Naive thymus-derived CD4-positive, alpha-beta T cell (primary cell): ENCODE results near the gene NIT1. TPM values are rescaled to one million over a fixed set of nuclear protein-coding genes. Genes with fewer than 3 reads are reported as not detected.
"Not testable (repeated sequence)": the region's sequence is repeated elsewhere in the genome, so short reads cannot be mapped to it uniquely, and the experiment has no call there.

Source experiments
- ATAC-seq: fragments of 150-1000 bp; cut with Tn5 transposase; 2 replicates; pipeline ENCODE4 v1.10.0; 2021; ENCODE audit warnings: mild to moderate bottlenecking, moderate library complexity
- CTCF ChIA-PET: fragments of 350-600 bp; sonication (Branson Sonifier 250); formaldehyde crosslinking; loops from one replicate; lab custom pipeline; 2021; ENCODE audit warnings: antibody characterized with exemption; lab: Charles Lee
- POLR2A ChIA-PET: fragments of 350-600 bp; sonication (Branson Sonifier 250); formaldehyde crosslinking; loops from one replicate; lab custom pipeline; 2021; ENCODE audit warnings: antibody characterized with exemption, inconsistent platforms; lab: Charles Lee
- DNase-seq, 9 donors: peaks; one replicate each; pipeline versions ENCODE4 v3.0.0 to v3.0.0-alpha.2; 2020 to 2022; ENCODE audit warnings: mixed read lengths in 1 of 9
- H3K27ac ChIP-seq: one replicate; pipeline ENCODE4 v1.7.0; 2013; ENCODE audit warnings: mild to moderate bottlenecking, low read depth, low read length, moderate library complexity
- H3K27me3 ChIP-seq, 2 donors: one replicate each; pipeline ENCODE4 v1.7.0; 2013; ENCODE audit warnings: low read length in 2 of 2, mild to moderate bottlenecking in 2 of 2, moderate library complexity in 2 of 2; ENCODE audit not compliant: control insufficient read depth in 2 of 2, insufficient read depth in 2 of 2
- H3K36me3 ChIP-seq, 3 experiments: 1 replicate in 2 of 3; 2 replicates in 1 of 3; pipeline ENCODE4 v1.7.0; 2013; ENCODE audit warnings: low read length in 3 of 3, mild to moderate bottlenecking in 3 of 3, moderate library complexity in 1 of 3; ENCODE audit not compliant: insufficient read depth in 3 of 3, control insufficient read depth in 2 of 3
- H3K4me1 ChIP-seq, 2 donors: one replicate each; pipeline ENCODE4 v1.7.0; 2013; ENCODE audit warnings: low read length in 2 of 2, mild to moderate bottlenecking in 2 of 2, moderate library complexity in 1 of 2; ENCODE audit not compliant: control insufficient read depth in 2 of 2, insufficient read depth in 2 of 2
- H3K4me3 ChIP-seq: 2 replicates; pipeline ENCODE4 v1.7.0; 2013; ENCODE audit warnings: mild to moderate bottlenecking, low read length
- H3K9me3 ChIP-seq, 3 experiments: 1 replicate in 2 of 3; 2 replicates in 1 of 3; pipeline ENCODE4 v1.7.0; 2013; ENCODE audit warnings: low read length in 3 of 3; ENCODE audit not compliant: control insufficient read depth in 2 of 3
- H3K27ac Mint-ChIP-seq, 9 donors: one replicate each; pipeline ENCODE4 v1.8.0; 2020 to 2022; ENCODE audit warnings: mixed read lengths in 9 of 9, mild to moderate bottlenecking in 8 of 9, moderate library complexity in 5 of 9, inconsistent platforms in 2 of 9
- H3K27me3 Mint-ChIP-seq, 5 donors: one replicate each; pipeline ENCODE4 v1.8.0; 2021 to 2022; ENCODE audit warnings: mixed read lengths in 5 of 5, mild to moderate bottlenecking in 1 of 5
- H3K36me3 Mint-ChIP-seq, 5 donors: one replicate each; pipeline ENCODE4 v1.8.0; 2020 to 2022; ENCODE audit warnings: mixed read lengths in 5 of 5, mild to moderate bottlenecking in 3 of 5, inconsistent platforms in 1 of 5
- H3K4me1 Mint-ChIP-seq, 7 donors: one replicate each; pipeline ENCODE4 v1.8.0; 2020 to 2022; ENCODE audit warnings: mixed read lengths in 7 of 7, mild to moderate bottlenecking in 3 of 7, inconsistent platforms in 1 of 7
- H3K4me3 Mint-ChIP-seq, 10 donors: one replicate each; pipeline ENCODE4 v1.8.0; 2020 to 2022; ENCODE audit warnings: mild to moderate bottlenecking in 10 of 10, mixed read lengths in 10 of 10, moderate library complexity in 6 of 10, inconsistent platforms in 2 of 10
- H3K9me3 Mint-ChIP-seq, 11 donors: one replicate each; pipeline ENCODE4 v1.8.0; 2020 to 2022; ENCODE audit warnings: mixed read lengths in 11 of 11, mild to moderate bottlenecking in 4 of 11, inconsistent platforms in 1 of 11, moderate library complexity in 1 of 11
- intact Hi-C, 2 donors: fragments of 100-400 bp; cut with micrococcal nuclease; formaldehyde crosslinking; loops; one replicate each; pipeline ENCODE4 v1.15.1; 2023
- polyA plus RNA-seq, 2 donors: library from polyadenylated mRNA; unstranded; fragments of 300-500 nt; fragmentation: Illumina TruSeq; gene quantifications; one replicate each; pipeline ENCODE4 v1.2.3, GENCODE V29; 2021
- total RNA-seq, 6 experiments: library from RNA in 5 of 6; stranded (reverse) in 5 of 6; gene quantifications; 1 replicate in 5 of 6; 2 replicates in 1 of 6; pipeline ENCODE4 v1.2.3 and lab custom pipeline; 2021 to 2026

The NIT1 gene
- total and polyA plus RNA-seq, 7 experiments from 2014 or later, result 14.1 to 49.6 (median 34.1) TPM

DNA sequence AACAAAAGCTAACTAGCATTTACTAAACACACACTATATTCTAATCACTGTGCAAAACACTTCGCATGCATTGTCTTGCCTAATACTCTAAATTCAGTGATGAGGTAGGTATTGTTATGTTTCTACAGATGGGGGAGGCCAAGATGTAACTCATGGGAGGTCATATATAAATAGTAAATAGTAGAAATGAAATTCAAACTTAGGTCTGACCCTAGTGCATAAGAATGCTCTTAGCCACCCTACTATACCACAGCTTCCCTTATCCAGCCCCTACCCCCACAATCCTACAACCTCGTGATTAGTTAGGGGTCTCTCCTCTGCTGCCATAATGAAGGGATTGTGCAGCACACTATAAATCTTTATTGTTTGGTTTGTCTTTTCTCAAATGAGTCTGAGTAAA lies 3.3 kb upstream of the NIT1 start:
- peaks cover 0 to 12% (median 0%) of the 10 kb centered on the region in 5 donors for H3K36me3 Mint-ChIP-seq
- peak overlapping the region in 2 of 9 donors; percentile 35 to 40 for H3K27ac Mint-ChIP-seq
- intact Hi-C loops, result no loop called here
- no peaks in the 10 kb centered on the region for H3K27me3 Mint-ChIP-seq
- Histone ChIP-seq H3K36me3 (peaks cover 0 to 14% (median 0%) of the 10 kb centered on the region in 3 experiments), H3K27ac (no peak overlapping the region), H3K9me3 (no peaks in the 10 kb centered on the region), H3K27me3 (no peaks in the 10 kb centered on the region), H3K4me1 (peaks cover 30 to 35% of the 10 kb centered on the region in 2 donors), H3K4me3 (no peak overlapping the region)
- POLR2A ChIA-PET, result no interaction called here
- no peak for ATAC-seq
- H3K9me3 Mint-ChIP-seq, result no peaks in the 10 kb centered on the region
- H3K4me1 Mint-ChIP-seq, result peaks cover 47 to 84% (median 69%) of the 10 kb centered on the region in 7 donors
- no peak for DNase-seq
- peak overlapping the region in 6 of 10 donors; percentile 2 to 38 (median 12) for H3K4me3 Mint-ChIP-seq
- CTCF ChIA-PET, result no interaction called here

DNA sequence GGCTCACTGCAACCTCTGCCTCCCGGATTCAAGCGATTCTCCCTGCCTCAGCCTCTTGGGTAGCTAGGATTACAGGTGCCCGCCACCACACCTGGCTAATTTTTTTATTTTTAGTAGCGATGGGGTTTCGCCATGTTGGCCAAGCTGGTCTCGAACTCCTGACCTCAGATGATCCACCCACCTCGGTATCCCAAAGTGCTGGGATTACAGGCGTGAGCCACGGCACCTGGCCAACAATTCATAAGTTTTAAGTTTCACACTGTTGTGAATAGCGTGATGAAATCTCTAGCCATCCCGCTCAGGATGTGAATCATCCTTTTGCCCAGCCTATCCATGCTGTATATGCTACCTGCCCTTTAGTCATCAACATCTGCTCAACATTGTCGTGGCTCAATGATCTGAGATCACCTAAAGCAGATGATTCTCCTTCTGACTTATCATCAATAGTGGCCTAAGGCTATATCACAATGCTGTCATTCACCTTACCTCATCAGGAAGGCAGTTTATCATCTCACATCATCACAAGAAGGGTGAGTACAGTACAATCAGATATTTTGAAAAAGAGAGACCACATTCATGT lies 2.7 kb upstream of the NIT1 start:
- peaks cover 35 to 37% of the 10 kb centered on the region in 2 donors for H3K4me1 ChIP-seq
- ATAC-seq (no peak), DNase-seq (no peak)
- Mint-ChIP-seq H3K36me3 (peaks cover 0 to 12% (median 0%) of the 10 kb centered on the region in 5 donors), H3K9me3 (no peaks in the 10 kb centered on the region), H3K27ac (peak overlapping the region in 5 of 9 donors; percentile 10 to 76 (median 57)), H3K27me3 (no peaks in the 10 kb centered on the region), H3K4me1 (peaks cover 52 to 91% (median 75%) of the 10 kb centered on the region in 7 donors), H3K4me3 (peak overlapping the region; percentile 29 to 99 (median 94))
- peaks cover 0 to 16% (median under 1%) of the 10 kb centered on the region in 3 experiments for H3K36me3 ChIP-seq
- no peaks in the 10 kb centered on the region for H3K9me3 ChIP-seq
- ChIA-PET CTCF (no interaction called here), POLR2A (no interaction called here)
- intact Hi-C loops, result loop anchor here in 1 of 2 donors (5.0 kb wide), 1 partner anchor 318 kb away; the partner anchor contains the start of gene LY9
- no peaks in the 10 kb centered on the region for H3K27me3 ChIP-seq
- no peak overlapping the region for H3K27ac ChIP-seq
- no peak overlapping the region for H3K4me3 ChIP-seq

DNA sequence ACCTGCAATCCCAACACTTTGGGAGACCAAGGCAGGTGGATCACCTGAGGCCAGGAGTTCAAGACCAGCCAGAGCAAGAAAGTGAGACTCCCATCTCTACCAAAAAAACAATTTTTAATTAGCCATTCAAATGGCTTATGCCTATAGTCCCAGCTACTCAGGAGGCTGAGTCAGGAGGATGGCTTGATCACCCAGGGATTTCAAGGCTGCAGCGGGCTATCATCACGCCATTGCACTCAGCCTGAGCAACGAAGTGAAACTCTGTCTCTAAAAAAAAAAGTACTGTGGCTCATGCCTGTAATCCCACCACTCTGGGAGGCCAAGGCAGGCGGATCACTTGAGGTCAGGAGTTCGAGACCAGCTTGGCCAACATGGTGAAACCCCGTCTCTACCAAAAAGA lies 1.9 kb upstream of the NIT1 start:
- H3K4me1 Mint-ChIP-seq, result peaks cover 53 to 93% (median 78%) of the 10 kb centered on the region in 7 donors

DNA sequence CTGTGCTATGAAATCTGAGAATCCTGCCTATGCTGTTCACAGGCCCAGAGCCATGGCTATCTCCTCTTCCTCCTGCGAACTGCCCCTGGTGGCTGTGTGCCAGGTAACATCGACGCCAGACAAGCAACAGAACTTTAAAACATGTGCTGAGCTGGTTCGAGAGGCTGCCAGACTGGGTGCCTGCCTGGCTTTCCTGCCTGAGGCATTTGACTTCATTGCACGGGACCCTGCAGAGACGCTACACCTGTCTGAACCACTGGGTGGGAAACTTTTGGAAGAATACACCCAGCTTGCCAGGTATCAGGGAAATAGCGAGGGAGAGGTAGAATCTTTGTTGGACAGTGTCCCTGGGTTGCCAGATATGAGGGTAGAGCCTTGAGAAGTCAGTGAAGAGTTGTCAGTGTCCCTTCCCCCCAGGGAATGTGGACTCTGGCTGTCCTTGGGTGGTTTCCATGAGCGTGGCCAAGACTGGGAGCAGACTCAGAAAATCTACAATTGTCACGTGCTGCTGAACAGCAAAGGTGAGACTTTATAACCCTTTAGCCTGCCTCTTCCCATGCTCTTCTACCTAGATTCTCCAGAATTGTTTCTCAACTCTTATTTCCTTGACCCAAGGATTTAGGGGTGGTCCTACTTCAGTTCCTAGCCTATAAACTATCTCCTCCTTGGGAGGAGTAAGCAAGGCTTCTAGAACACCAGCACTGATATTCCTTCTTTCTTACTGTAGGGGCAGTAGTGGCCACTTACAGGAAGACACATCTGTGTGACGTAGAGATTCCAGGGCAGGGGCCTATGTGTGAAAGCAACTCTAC lies 1.4 kb downstream of the NIT1 start:
- peaks cover 34 to 69% (median 64%) of the 10 kb centered on the region in 7 donors for H3K4me1 Mint-ChIP-seq
- H3K27me3 Mint-ChIP-seq, result no peaks in the 10 kb centered on the region
- Histone ChIP-seq H3K9me3 (no peaks in the 10 kb centered on the region), H3K36me3 (peaks cover 4 to 48% (median 16%) of the 10 kb centered on the region in 3 experiments), H3K4me3 (no peak overlapping the region), H3K4me1 (peaks cover 31 to 35% of the 10 kb centered on the region in 2 donors), H3K27me3 (no peaks in the 10 kb centered on the region), H3K27ac (peak overlapping the region; percentile 92)
- H3K9me3 Mint-ChIP-seq, result no peaks in the 10 kb centered on the region
- peak overlapping the region; percentile 57 to 99 (median 93) for H3K27ac Mint-ChIP-seq
- peak; percentile 75 for ATAC-seq
- DNase-seq, result peak in 8 of 9 donors; percentile 54 to 83 (median 64)
- intact Hi-C loops, result loop anchor here (1.0 to 5.0 kb wide), 6 partner anchors 20 to 776 kb away; partner anchors contain the start of genes COPA (in 1 of the 2), KLHDC9 (in 1 of the 2), LY9 (in 1 of the 2) and NCSTN (in 1 of the 2)
- H3K4me3 Mint-ChIP-seq, result peak overlapping the region; percentile 92 to 99 (median 95)
- H3K36me3 Mint-ChIP-seq, result peaks cover 10 to 31% (median 13%) of the 10 kb centered on the region in 5 donors
- ChIA-PET POLR2A (interaction anchor here (0.7 to 3.3 kb wide), 5 partner anchors 9 to 50 kb away, joined by 3 to 24 read pairs (median 15); partner anchors contain the start of genes ARHGAP30, PPOX and UFC1), CTCF (interaction anchor here (0.9 kb wide), 2 partner anchors 15 to 106 kb away, joined by 3 read pairs; partner anchors contain the start of gene TOMM40L)

More for the DNA sequence above, 1.9 kb upstream of the NIT1 start:
- CTCF ChIA-PET, H3K27me3 ChIP-seq, H3K9me3 ChIP-seq, DNase-seq, ATAC-seq, H3K27ac ChIP-seq, H3K4me3 ChIP-seq, H3K27me3 Mint-ChIP-seq, H3K9me3 Mint-ChIP-seq: not testable (repeated sequence)
- intact Hi-C loops, result loop anchor here in 1 of 2 donors (5.0 kb wide), 1 partner anchor 319 kb away; the partner anchor contains the start of gene LY9
- Mint-ChIP-seq H3K36me3 (peaks cover 0 to 13% (median 0%) of the 10 kb centered on the region in 5 donors), H3K27ac (peak overlapping the region in 5 of 9 donors; percentile 10 to 76 (median 57)), H3K4me3 (peak overlapping the region; percentile 69 to 99 (median 95))
- peaks cover 0 to 23% (median 8%) of the 10 kb centered on the region in 3 experiments for H3K36me3 ChIP-seq
- peaks cover 35 to 39% of the 10 kb centered on the region in 2 donors for H3K4me1 ChIP-seq
- POLR2A ChIA-PET, result interaction anchor here (0.6 to 3.3 kb wide), 5 partner anchors 10 to 338 kb away, joined by 3 to 15 read pairs (median 3); partner anchors contain the start of genes TSTD1 and UFC1

DNA sequence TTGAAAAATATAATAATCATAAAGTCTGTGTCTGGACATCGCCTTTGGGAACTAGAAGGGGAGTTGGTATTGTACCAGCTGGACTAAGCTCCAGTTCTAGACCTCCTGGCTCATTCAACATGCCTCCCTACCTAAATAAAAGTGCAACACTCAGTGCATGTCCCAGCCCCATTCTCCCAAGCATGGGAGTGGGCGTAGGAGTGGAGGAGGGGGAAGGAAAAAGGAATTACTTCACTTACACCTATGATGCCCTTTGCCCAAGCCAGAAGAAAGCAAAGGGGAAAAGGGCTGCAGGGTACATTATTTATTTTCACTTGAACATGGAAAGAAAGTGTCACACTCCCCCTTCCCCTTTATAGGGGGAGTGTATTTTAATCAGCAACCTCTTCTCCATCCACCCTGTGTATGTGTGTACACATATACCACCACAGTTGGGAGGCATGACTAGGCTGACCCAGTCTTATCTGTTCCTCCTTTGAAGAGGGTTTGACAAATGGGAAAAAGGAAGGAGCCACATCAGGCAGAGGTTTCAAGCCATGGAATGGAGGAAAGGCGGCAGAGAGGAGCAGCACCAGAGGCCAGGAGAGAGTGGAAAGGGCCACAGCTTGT lies 3.2 kb downstream of the NIT1 start:
- Histone ChIP-seq H3K4me3 (no peak overlapping the region), H3K27ac (no peak overlapping the region), H3K9me3 (no peaks in the 10 kb centered on the region), H3K4me1 (peaks cover 27 to 35% of the 10 kb centered on the region in 2 donors), H3K27me3 (no peaks in the 10 kb centered on the region), H3K36me3 (peaks cover 4 to 61% (median 16%) of the 10 kb centered on the region in 3 experiments)
- DNase-seq (no peak), ATAC-seq (no peak)
- Mint-ChIP-seq H3K9me3 (no peaks in the 10 kb centered on the region), H3K4me3 (no peak overlapping the region), H3K27me3 (no peaks in the 10 kb centered on the region), H3K27ac (peak overlapping the region in 3 of 9 donors; percentile 64 to 84 (median 74)), H3K36me3 (peaks cover 10 to 31% (median 20%) of the 10 kb centered on the region in 5 donors), H3K4me1 (peaks cover 27 to 58% (median 51%) of the 10 kb centered on the region in 7 donors)
- intact Hi-C loops, result no loop called here
- CTCF ChIA-PET, result interaction anchor here (0.6 to 1.2 kb wide), 2 partner anchors 12 to 418 kb away, joined by 4 to 5 read pairs; partner anchors contain the start of gene DEDD
- POLR2A ChIA-PET, result interaction anchor here (0.8 to 1.9 kb wide), 2 partner anchors 11 to 23 kb away, joined by 3 to 6 read pairs; partner anchors contain the start of gene DEDD
